GM03348 (cell line): ENCODE results near the gene KCTD13.
A peak's percentile ranks its signal among the peaks of the same experiment; 100 is the strongest.
"Not testable (repeated sequence)": the region's sequence is repeated elsewhere in the genome, so short reads cannot be mapped to it uniquely, and the experiment has no call there.

Experiments
- DNase-seq: peaks from one replicate; pipeline ENCODE4 v3.0.0; 2012; ENCODE audit warnings: low spot score

The KCTD13 gene

GRCh38 chr16:29906520-29907244, 19.3 kb downstream of the KCTD13 start:
- no peak for DNase-seq

GRCh38 chr16:29905668-29906067, 20.4 kb downstream of the KCTD13 start:
- DNase-seq, result no peak

GRCh38 chr16:29904947-29905346, 21.1 kb downstream of the KCTD13 start:
- no peak for DNase-seq

- DNase-seq, result no peak
These were observed 22.4 kb downstream of the KCTD13 start for GRCh38 chr16:29903590-29903989.

- DNase-seq, result no peak
These were observed 24.4 kb downstream of the KCTD13 start for GRCh38 chr16:29901607-29901945.

- no peak for DNase-seq
These were observed 25.0 kb downstream of the KCTD13 start for GRCh38 chr16:29900888-29901606.

GRCh38 chr16:29900102-29900887, 25.7 kb downstream of the KCTD13 start, which contains the start of gene ASPHD1:
ASPHD1 (plus strand) TSS chr16:29900488; CDS start chr16:29900972, 484 bp downstream.
- DNase-seq, result peak; percentile 95

GRCh38 chr16:29899516-29900101, 26.4 kb downstream of the KCTD13 start, which contains the start of gene SEZ6L2:
SEZ6L2 (minus strand) TSS chr16:29899550; CDS start chr16:29899019, 531 bp downstream.
- peak; percentile 77 for DNase-seq

- peak; percentile 38 for DNase-seq
These were observed 27.1 kb downstream of the KCTD13 start for GRCh38 chr16:29898804-29899515.

- no peak for DNase-seq
These were observed 27.8 kb downstream of the KCTD13 start for GRCh38 chr16:29898135-29898803.

- no peak for DNase-seq
These were observed 28.7 kb downstream of the KCTD13 start for GRCh38 chr16:29897333-29897732.

GRCh38 chr16:29896841-29897240, 29.2 kb downstream of the KCTD13 start:
- DNase-seq, result no peak

GRCh38 chr16:29894352-29894751, 31.7 kb downstream of the KCTD13 start:
- DNase-seq, result no peak

GRCh38 chr16:29893553-29893952, 32.5 kb downstream of the KCTD13 start:
- no peak for DNase-seq

GRCh38 chr16:29892458-29892813, 33.6 kb downstream of the KCTD13 start:
- DNase-seq, result no peak

GRCh38 chr16:29891525-29892457, 34.2 kb downstream of the KCTD13 start:
- no peak for DNase-seq

- DNase-seq, result not testable (repeated sequence)
These were observed 36.7 kb downstream of the KCTD13 start for GRCh38 chr16:29889372-29889771.

- no peak for DNase-seq
These were observed 42.0 kb downstream of the KCTD13 start for GRCh38 chr16:29883987-29884386.

- DNase-seq, result no peak
These were observed 45.0 kb downstream of the KCTD13 start for GRCh38 chr16:29881050-29881449.

GRCh38 chr16:29878172-29878571, 47.9 kb downstream of the KCTD13 start:
- no peak for DNase-seq
